HepG2 (cell line): ENCODE data around the gene MT1A. TPM values are rescaled to one million over a fixed set of nuclear protein-coding genes. Genes with fewer than 3 reads are reported as not detected.

Experiments
- ARID2 ChIP-seq: sonication (generic); formaldehyde crosslinking; IDR thresholded peaks from 2 replicates; pipeline ENCODE4 v1.8.1; 2022; ENCODE audit warnings: mild to moderate bottlenecking, missing genetic modification reagents, borderline replicate concordance
- ASH2L ChIP-seq: fragments of 300-600, 200-600 bp; sonication (generic); IDR thresholded peaks from 2 replicates; pipeline ENCODE4 v1.7.0; 2017; ENCODE audit warnings: low read depth, mild to moderate bottlenecking, moderate library complexity, mixed read lengths, low read length; ENCODE audit not compliant: insufficient read length
- FIP1L1 ChIP-seq: fragments of 200-400 bp; formaldehyde crosslinking; IDR thresholded peaks from 2 replicates; pipeline ENCODE4 v1.6.1; 2018; ENCODE audit warnings: low read depth, mild to moderate bottlenecking, low read length, moderate library complexity, borderline replicate concordance; ENCODE audit not compliant: insufficient read depth
- IKZF4 ChIP-seq: sonication (generic); formaldehyde crosslinking; IDR thresholded peaks from 2 replicates; pipeline ENCODE4 v1.5.1; 2020; ENCODE audit warnings: borderline replicate concordance, mild to moderate bottlenecking, low read depth, missing genetic modification reagents; ENCODE audit errors: not compliant biosample characterization
- KDM6A ChIP-seq: IDR thresholded peaks from 2 replicates; pipeline ENCODE4 v1.6.1; 2016; ENCODE audit warnings: low read depth
- MEIS2 ChIP-seq: sonication (generic); formaldehyde crosslinking; IDR thresholded peaks from 2 replicates; pipeline ENCODE4 v1.9.0; 2021; ENCODE audit warnings: mild to moderate bottlenecking, missing genetic modification reagents
- MTERF4 ChIP-seq: sonication (generic); formaldehyde crosslinking; IDR thresholded peaks from 2 replicates; pipeline ENCODE4 v1.8.0; 2023; ENCODE audit warnings: mild to moderate bottlenecking, missing genetic modification reagents
- PPARG ChIP-seq: conservative IDR thresholded peaks from 2 replicates; pipeline ENCODE4 v1.6.1; 2016; ENCODE audit warnings: missing biosample characterization, missing genetic modification reagents
- PRPF4 ChIP-seq: fragments of 200-400 bp; formaldehyde crosslinking; IDR thresholded peaks from 2 replicates; pipeline ENCODE4 v1.6.1; 2016; ENCODE audit warnings: low read length, low read depth; ENCODE audit not compliant: poor library complexity, severe bottlenecking
- RFX3 ChIP-seq: IDR thresholded peaks from 2 replicates; pipeline ENCODE4 v1.6.1; 2016; ENCODE audit warnings: missing biosample characterization, missing genetic modification reagents
- SNAPC2 ChIP-seq: sonication (generic); formaldehyde crosslinking; IDR thresholded peaks from 2 replicates; pipeline ENCODE4 v1.8.1; 2022; ENCODE audit warnings: mild to moderate bottlenecking, missing genetic modification reagents
- SRSF9 ChIP-seq: fragments of 200-400 bp; formaldehyde crosslinking; IDR thresholded peaks from 2 replicates; pipeline ENCODE4 v1.6.1; 2018; ENCODE audit warnings: borderline replicate concordance, mild to moderate bottlenecking, low read depth, low read length; ENCODE audit not compliant: insufficient read depth, poor library complexity, severe bottlenecking
- STAG1 ChIP-seq: sonication (generic); formaldehyde crosslinking; IDR thresholded peaks from 2 replicates; pipeline ENCODE4 v1.4.0; 2020; ENCODE audit warnings: missing genetic modification reagents
- ZBTB4 ChIP-seq: sonication (generic); formaldehyde crosslinking; IDR thresholded peaks from 2 replicates; pipeline ENCODE4 v1.4.0; 2020; ENCODE audit warnings: missing genetic modification reagents, mild to moderate bottlenecking, borderline replicate concordance
- ZFP82 ChIP-seq: sonication (generic); formaldehyde crosslinking; IDR thresholded peaks from 2 replicates; pipeline ENCODE4 v1.5.1; 2020; ENCODE audit warnings: mild to moderate bottlenecking, missing genetic modification reagents, borderline replicate concordance
- ZNF34 ChIP-seq: sonication (generic); formaldehyde crosslinking; IDR thresholded peaks from 2 replicates; pipeline ENCODE4 v1.4.0; 2020; ENCODE audit warnings: mild to moderate bottlenecking, missing genetic modification reagents, borderline replicate concordance
- polyA plus RNA-seq, 8 experiments: library from polyadenylated mRNA; depleted of rRNA in 3 of 8; stranded (reverse) in 7 of 8; unstranded in 1 of 8; fragments of >200 nt; fragmentation: Illumina TruSeq in 4 of 8; extraction: Trizol in 4 of 8; gene quantifications; 2 replicates each; pipeline versions ENCODE4 v1.2.1 to v1.2.3, GENCODE V29; 2011 to 2016; ENCODE audit warnings: low read depth in 4 of 8, missing spikeins in 1 of 8, mixed read lengths in 1 of 8; ENCODE audit not compliant: insufficient read depth in 1 of 8
- total RNA-seq, 5 experiments: library from RNA; depleted of rRNA; stranded (reverse); fragments of >200 nt; fragmentation: Illumina TruSeq; extraction: Trizol; gene quantifications; 2 replicates each; pipeline ENCODE4 v1.2.3, GENCODE V29; 2016; ENCODE audit warnings: low read depth in 1 of 5
- TF ChIP-seq, protein P1 (sequence below): sonication (generic); formaldehyde crosslinking; IDR thresholded peaks from 2 replicates; pipeline ENCODE4 v1.8.0; 2022; ENCODE audit warnings: missing genetic modification reagents, mild to moderate bottlenecking, inconsistent platforms, borderline replicate concordance
- TF ChIP-seq, protein P2 (sequence below): sonication (generic); formaldehyde crosslinking; IDR thresholded peaks from 2 replicates; pipeline ENCODE4 v1.5.1; 2020; ENCODE audit warnings: mild to moderate bottlenecking, missing genetic modification reagents, moderate library complexity

Gene MT1A
- total and polyA plus RNA-seq, 2 of the 13 experiments (the other 11 are each of a cell fraction or from before 2014, with no cell fraction given), result 8.3 to 10.4 TPM

DNA sequence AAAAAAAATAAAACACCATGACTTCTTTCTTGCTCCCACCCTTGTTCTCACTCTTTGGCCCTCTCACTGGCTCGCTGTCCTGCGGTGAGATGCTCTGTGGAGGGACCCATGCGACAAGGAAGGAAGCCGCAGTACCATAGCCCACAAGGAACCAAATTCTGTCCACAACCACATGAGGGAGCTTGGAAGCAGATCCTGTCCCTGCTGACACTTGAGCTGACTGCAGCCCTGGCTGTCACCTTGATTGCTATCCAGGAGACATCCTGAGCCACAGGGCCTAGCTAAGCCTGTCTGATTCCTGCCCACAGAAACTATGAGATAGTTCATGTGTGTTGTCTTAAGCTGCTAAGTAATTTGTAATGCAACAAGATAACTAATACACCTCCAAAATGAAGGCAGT lies 34.9 kb upstream of the MT1A start (continued):
- TF ChIP-seq ZBTB4 (CRISPR knock-in tag), result no peak
- no peak for TF ChIP-seq PPARG (CRISPR knock-in tag)
- no peak for TF ChIP-seq MTERF4 (CRISPR knock-in tag)
- no peak for TF ChIP-seq SNAPC2 (CRISPR knock-in tag)
- TF ChIP-seq ASH2L, result no peak
- TF ChIP-seq SRSF9, result no peak
- TF ChIP-seq IKZF4 (CRISPR knock-in tag), result no peak
- TF ChIP-seq, protein P1, sequence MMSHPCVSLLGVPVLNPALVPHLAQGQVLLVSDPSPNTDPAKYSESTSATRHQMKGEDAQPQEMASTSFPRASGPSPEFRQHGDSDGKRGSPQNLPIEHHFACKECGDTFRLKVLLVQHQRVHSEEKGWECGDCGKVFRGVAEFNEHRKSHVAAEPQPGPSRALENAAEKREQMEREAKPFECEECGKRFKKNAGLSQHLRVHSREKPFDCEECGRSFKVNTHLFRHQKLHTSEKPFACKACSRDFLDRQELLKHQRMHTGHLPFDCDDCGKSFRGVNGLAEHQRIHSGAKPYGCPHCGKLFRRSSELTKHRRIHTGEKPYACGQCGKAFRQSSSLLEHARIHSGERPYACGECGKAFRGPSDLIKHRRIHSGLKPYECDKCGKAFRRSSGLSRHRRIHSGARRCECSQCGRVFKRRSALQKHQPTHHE, result no peak
- no peak for TF ChIP-seq ZNF34 (CRISPR knock-in tag)
- peak; percentile 94 for TF ChIP-seq STAG1 (CRISPR knock-in tag)
- no peak for TF ChIP-seq FIP1L1
- no peak for TF ChIP-seq KDM6A (CRISPR knock-in tag)
- no peak for TF ChIP-seq PRPF4
- peak; percentile 83; the same call in 1 of the 2 replicates for TF ChIP-seq MEIS2 (CRISPR knock-in tag)
- TF ChIP-seq, protein P2, sequence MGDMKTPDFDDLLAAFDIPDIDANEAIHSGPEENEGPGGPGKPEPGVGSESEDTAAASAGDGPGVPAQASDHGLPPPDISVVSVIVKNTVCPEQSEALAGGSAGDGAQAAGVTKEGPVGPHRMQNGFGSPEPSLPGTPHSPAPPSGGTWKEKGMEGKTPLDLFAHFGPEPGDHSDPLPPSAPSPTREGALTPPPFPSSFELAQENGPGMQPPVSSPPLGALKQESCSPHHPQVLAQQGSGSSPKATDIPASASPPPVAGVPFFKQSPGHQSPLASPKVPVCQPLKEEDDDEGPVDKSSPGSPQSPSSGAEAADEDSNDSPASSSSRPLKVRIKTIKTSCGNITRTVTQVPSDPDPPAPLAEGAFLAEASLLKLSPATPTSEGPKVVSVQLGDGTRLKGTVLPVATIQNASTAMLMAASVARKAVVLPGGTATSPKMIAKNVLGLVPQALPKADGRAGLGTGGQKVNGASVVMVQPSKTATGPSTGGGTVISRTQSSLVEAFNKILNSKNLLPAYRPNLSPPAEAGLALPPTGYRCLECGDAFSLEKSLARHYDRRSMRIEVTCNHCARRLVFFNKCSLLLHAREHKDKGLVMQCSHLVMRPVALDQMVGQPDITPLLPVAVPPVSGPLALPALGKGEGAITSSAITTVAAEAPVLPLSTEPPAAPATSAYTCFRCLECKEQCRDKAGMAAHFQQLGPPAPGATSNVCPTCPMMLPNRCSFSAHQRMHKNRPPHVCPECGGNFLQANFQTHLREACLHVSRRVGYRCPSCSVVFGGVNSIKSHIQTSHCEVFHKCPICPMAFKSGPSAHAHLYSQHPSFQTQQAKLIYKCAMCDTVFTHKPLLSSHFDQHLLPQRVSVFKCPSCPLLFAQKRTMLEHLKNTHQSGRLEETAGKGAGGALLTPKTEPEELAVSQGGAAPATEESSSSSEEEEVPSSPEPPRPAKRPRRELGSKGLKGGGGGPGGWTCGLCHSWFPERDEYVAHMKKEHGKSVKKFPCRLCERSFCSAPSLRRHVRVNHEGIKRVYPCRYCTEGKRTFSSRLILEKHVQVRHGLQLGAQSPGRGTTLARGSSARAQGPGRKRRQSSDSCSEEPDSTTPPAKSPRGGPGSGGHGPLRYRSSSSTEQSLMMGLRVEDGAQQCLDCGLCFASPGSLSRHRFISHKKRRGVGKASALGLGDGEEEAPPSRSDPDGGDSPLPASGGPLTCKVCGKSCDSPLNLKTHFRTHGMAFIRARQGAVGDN (CRISPR knock-in tag), result peak; percentile 18; the same call in 1 of the 2 replicates
- TF ChIP-seq ZFP82 (CRISPR knock-in tag), result no peak
- no peak for TF ChIP-seq ARID2
- no peak for TF ChIP-seq RFX3
